ENCODE results near the gene C4B. TPM values are rescaled to one million over a fixed set of nuclear protein-coding genes. Genes with fewer than 3 reads are reported as not detected.

C4B gene
- total RNA-seq, 3 donors from 2014 or later: 5.6 to 323 (median 298) TPM

- H3K9me3 ChIP-seq: no peaks in the 10 kb centered on the region
- no peaks in the 10 kb centered on the region for H3K36me3 ChIP-seq
- intact Hi-C loops (cut with DNase I; ENCODE audit: low total_unique reads): no loop called here
- DNase-seq (ENCODE audit: low spot score in 2 of 2): no peak
- no peaks in the 10 kb centered on the region for H3K4me1 ChIP-seq
- no peak overlapping the region for H3K4me3 ChIP-seq
- no peaks in the 10 kb centered on the region for H3K27me3 ChIP-seq
- TF ChIP-seq, protein P1, sequence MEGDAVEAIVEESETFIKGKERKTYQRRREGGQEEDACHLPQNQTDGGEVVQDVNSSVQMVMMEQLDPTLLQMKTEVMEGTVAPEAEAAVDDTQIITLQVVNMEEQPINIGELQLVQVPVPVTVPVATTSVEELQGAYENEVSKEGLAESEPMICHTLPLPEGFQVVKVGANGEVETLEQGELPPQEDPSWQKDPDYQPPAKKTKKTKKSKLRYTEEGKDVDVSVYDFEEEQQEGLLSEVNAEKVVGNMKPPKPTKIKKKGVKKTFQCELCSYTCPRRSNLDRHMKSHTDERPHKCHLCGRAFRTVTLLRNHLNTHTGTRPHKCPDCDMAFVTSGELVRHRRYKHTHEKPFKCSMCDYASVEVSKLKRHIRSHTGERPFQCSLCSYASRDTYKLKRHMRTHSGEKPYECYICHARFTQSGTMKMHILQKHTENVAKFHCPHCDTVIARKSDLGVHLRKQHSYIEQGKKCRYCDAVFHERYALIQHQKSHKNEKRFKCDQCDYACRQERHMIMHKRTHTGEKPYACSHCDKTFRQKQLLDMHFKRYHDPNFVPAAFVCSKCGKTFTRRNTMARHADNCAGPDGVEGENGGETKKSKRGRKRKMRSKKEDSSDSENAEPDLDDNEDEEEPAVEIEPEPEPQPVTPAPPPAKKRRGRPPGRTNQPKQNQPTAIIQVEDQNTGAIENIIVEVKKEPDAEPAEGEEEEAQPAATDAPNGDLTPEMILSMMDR (IDR thresholded peaks at IDR 0.05): no peak
- TF ChIP-seq POLR2AphosphoS5 (IDR thresholded peaks at IDR 0.05) (no peak), POLR2A (IDR thresholded peaks at IDR 0.05) (no peak)
- peak overlapping the region in 1 of 2 donors; percentile 94 for H3K27ac ChIP-seq
Observed at GRCh38 chr6:32084780-32085179, 70.2 kb downstream of the C4B start.

Other genes with a start within 250 kb of the C4B start
- 1 to 10 TPM in 1 of 3 donors, under 1 TPM in 1, not detected in 1; under 0.01 to 1.6 TPM for gene VWA7, start 237.5 kb upstream of the C4B start, total RNA-seq
- 10 to 100 TPM; 19.2 to 35.4 (median 26.2) TPM for gene VARS1, start 219.0 kb upstream of the C4B start, total RNA-seq
- gene LSM2, start 207.8 kb upstream of the C4B start, total RNA-seq: 10 to 100 TPM; 28.7 to 39.7 (median 32.6) TPM
- 1 to 10 TPM; 1.3 to 1.9 (median 1.6) TPM for gene HSPA1L, start 199.5 kb upstream of the C4B start, total RNA-seq
- gene HSPA1A, start 199.3 kb upstream of the C4B start, total RNA-seq: 100 to 1,000 TPM; 136 to 459 (median 202) TPM
- gene HSPA1B, start 187.1 kb upstream of the C4B start, total RNA-seq: 100 to 1,000 TPM; 113 to 376 (median 232) TPM
- 10 to 100 TPM; 44.6 to 57.3 (median 48.9) TPM for gene NEU1, start 152.0 kb upstream of the C4B start, total RNA-seq
- 10 to 100 TPM in 2 of 3 donors, under 1 TPM in 1; 0.32 to 35.4 (median 10.5) TPM for gene SLC44A4, start 135.8 kb upstream of the C4B start, total RNA-seq
- gene EHMT2, start 117.1 kb upstream of the C4B start, total RNA-seq: 10 to 100 TPM; 34.6 to 37.5 (median 37.0) TPM
- 1 to 10 TPM in 2 of 3 donors, under 1 TPM in 1; 0.64 to 3.3 (median 1.9) TPM for gene ZBTB12, start 112.7 kb upstream of the C4B start, total RNA-seq
- 10 to 100 TPM; 10.2 to 54.2 (median 15.4) TPM for gene C2, start 87.1 kb upstream of the C4B start, total RNA-seq
- 100 to 1,000 TPM in 2 of 3 donors, 10 to 100 TPM in 1; 36.3 to 177 (median 130) TPM for gene CFB, start 68.7 kb upstream of the C4B start, total RNA-seq
- 10 to 100 TPM; 77.3 to 92.7 (median 90.1) TPM for gene NELFE, start 55.8 kb upstream of the C4B start, total RNA-seq
- 10 to 100 TPM; 30.7 to 46.5 (median 43.9) TPM for gene SKIC2, start 55.6 kb upstream of the C4B start, total RNA-seq
- 10 to 100 TPM; 12.0 to 28.4 (median 22.0) TPM for gene DXO, start 42.7 kb upstream of the C4B start, total RNA-seq
- gene C4A, start 32.7 kb upstream of the C4B start, total RNA-seq: 100 to 1,000 TPM in 2 of 3 donors, 1 to 10 TPM in 1; 7.2 to 275 (median 230) TPM
- 10 to 100 TPM in 1 of 3 donors, 1 to 10 TPM in 1, not detected in 1; 1.6 to 14.1 TPM for gene CYP21A2, start 23.6 kb downstream of the C4B start, total RNA-seq
- gene TNXB, start 94.5 kb downstream of the C4B start, total RNA-seq: 100 to 1,000 TPM in 1 of 3 donors, 10 to 100 TPM in 2; 32.9 to 109 (median 89.8) TPM
- 10 to 100 TPM; 37.0 to 44.8 (median 43.6) TPM for gene ATF6B, start 113.5 kb downstream of the C4B start, total RNA-seq
- gene FKBPL, start 115.5 kb downstream of the C4B start, total RNA-seq: 1 to 10 TPM; 2.6 to 4.1 (median 2.7) TPM
- gene PRRT1, start 137.1 kb downstream of the C4B start, total RNA-seq: 1 to 10 TPM in 2 of 3 donors, under 1 TPM in 1; 0.48 to 2.8 (median 1.3) TPM
- 10 to 100 TPM; 18.4 to 59.6 (median 28.5) TPM for gene PPT2, start 139.3 kb downstream of the C4B start, total RNA-seq
- 10 to 100 TPM; 10.2 to 19.6 (median 11.8) TPM for gene EGFL8, start 149.8 kb downstream of the C4B start, total RNA-seq
- gene AGPAT1, start 161.3 kb downstream of the C4B start, total RNA-seq: 10 to 100 TPM; 25.8 to 33.8 (median 30.6) TPM
- 10 to 100 TPM; 56.3 to 78.0 (median 70.5) TPM for gene RNF5, start 163.6 kb downstream of the C4B start, total RNA-seq
- gene AGER, start 169.5 kb downstream of the C4B start, total RNA-seq: 1 to 10 TPM; 1.3 to 2.6 (median 1.8) TPM
- gene PBX2, start 175.4 kb downstream of the C4B start, total RNA-seq: 10 to 100 TPM; 32.3 to 61.6 (median 48.5) TPM
- 10 to 100 TPM in 2 of 3 donors, 1 to 10 TPM in 1; 8.2 to 18.2 (median 11.3) TPM for gene GPSM3, start 177.8 kb downstream of the C4B start, total RNA-seq
- gene NOTCH4, start 209.3 kb downstream of the C4B start, total RNA-seq: 10 to 100 TPM; 20.8 to 47.9 (median 23.8) TPM

All from breast epithelium (tissue), 4 donors.